H9 (cell line): ENCODE results near the gene CAMTA1. TPM values are rescaled to one million over a fixed set of nuclear protein-coding genes. Genes with fewer than 3 reads are reported as not detected.
"Not testable (repeated sequence)": the region's sequence is repeated elsewhere in the genome, so short reads cannot be mapped to it uniquely, and the experiment has no call there.

Experiments used
- DNase-seq: peaks from one replicate; pipeline ENCODE4 v3.0.0-alpha.2; 2017
- H2AFZ ChIP-seq: one replicate; pipeline ENCODE4 v1.6.1; 2013; ENCODE audit warnings: mild to moderate bottlenecking, low read length, control low read depth, moderate library complexity
- H2AK5ac ChIP-seq: 2 replicates; pipeline ENCODE4 v1.6.1; 2013; ENCODE audit warnings: low read length, control low read depth, mixed read lengths; ENCODE audit not compliant: insufficient read length
- H2BK120ac ChIP-seq: one replicate; pipeline ENCODE4 v1.6.1; 2013; ENCODE audit warnings: low read depth, mild to moderate bottlenecking, low read length, control low read depth, inconsistent platforms; ENCODE audit not compliant: poor library complexity, severe bottlenecking
- H2BK12ac ChIP-seq: 2 replicates; pipeline ENCODE4 v1.6.1; 2013; ENCODE audit warnings: low read length, control low read depth, mixed read lengths, low read depth; ENCODE audit not compliant: insufficient read length
- H2BK15ac ChIP-seq: 2 replicates; pipeline ENCODE4 v1.6.1; 2013; ENCODE audit warnings: low read depth, low read length, control low read depth
- H2BK20ac ChIP-seq: one replicate; pipeline ENCODE4 v1.6.1; 2013; ENCODE audit warnings: low read depth, mild to moderate bottlenecking, low read length, control low read depth, inconsistent platforms; ENCODE audit not compliant: poor library complexity, severe bottlenecking
- H2BK5ac ChIP-seq: 2 replicates; pipeline ENCODE4 v1.6.1; 2013; ENCODE audit warnings: low read length, control low read depth, mixed read lengths; ENCODE audit not compliant: insufficient read length
- H3K14ac ChIP-seq: 2 replicates; pipeline ENCODE4 v1.6.1; 2013; ENCODE audit warnings: low read length, control low read depth; ENCODE audit not compliant: insufficient read depth
- H3K18ac ChIP-seq: 2 replicates; pipeline ENCODE4 v1.6.1; 2013; ENCODE audit warnings: low read depth, mild to moderate bottlenecking, mixed read lengths, low read length, control low read depth; ENCODE audit not compliant: insufficient read length
- H3K23ac ChIP-seq: 2 replicates; pipeline ENCODE4 v1.6.1; 2013; ENCODE audit warnings: low read length, control low read depth, mixed read lengths, low read depth; ENCODE audit not compliant: insufficient read length
- H3K23me2 ChIP-seq: 2 replicates; pipeline ENCODE4 v1.6.1; 2013; ENCODE audit warnings: low read depth, mild to moderate bottlenecking, mixed read lengths, low read length, control low read depth; ENCODE audit not compliant: insufficient read length, poor library complexity, severe bottlenecking
- H3K27ac ChIP-seq: 2 replicates; pipeline ENCODE4 v1.5.1; 2013; ENCODE audit warnings: low read length, control low read depth, mixed read lengths, low read depth; ENCODE audit not compliant: insufficient read length
- H3K27me3 ChIP-seq: 2 replicates; pipeline ENCODE4 v1.6.1; 2013; ENCODE audit warnings: low read length, control low read depth, inconsistent platforms; ENCODE audit not compliant: insufficient read depth
- H3K4ac ChIP-seq: 2 replicates; pipeline ENCODE4 v1.6.1; 2013; ENCODE audit warnings: low read depth, mild to moderate bottlenecking, control low read depth, inconsistent platforms, low read length, moderate library complexity
- H3K4me1 ChIP-seq: 2 replicates; pipeline ENCODE4 v1.6.1; 2013; ENCODE audit warnings: low read length, control low read depth, inconsistent platforms; ENCODE audit not compliant: insufficient read depth
- H3K4me2 ChIP-seq: 2 replicates; pipeline ENCODE4 v1.6.1; 2013; ENCODE audit warnings: low read length, control low read depth, mixed read lengths; ENCODE audit not compliant: insufficient read length, insufficient read depth
- H3K56ac ChIP-seq: 2 replicates; pipeline ENCODE4 v1.6.1; 2013; ENCODE audit warnings: low read depth, mild to moderate bottlenecking, mixed read lengths, low read length, control low read depth; ENCODE audit not compliant: insufficient read length
- H3K79me1 ChIP-seq: 2 replicates; pipeline ENCODE4 v1.6.1; 2013; ENCODE audit warnings: low read depth, mild to moderate bottlenecking, moderate library complexity, low read length, control low read depth, inconsistent platforms; ENCODE audit not compliant: insufficient read depth, poor library complexity, severe bottlenecking
- H3K79me2 ChIP-seq: 2 replicates; pipeline ENCODE4 v1.6.1; 2013; ENCODE audit warnings: low read length, control low read depth, inconsistent platforms; ENCODE audit not compliant: insufficient read depth
- H3K9ac ChIP-seq: 2 replicates; pipeline ENCODE4 v1.6.1; 2013; ENCODE audit warnings: low read length, control low read depth, mixed read lengths; ENCODE audit not compliant: insufficient read length; ENCODE audit errors: extremely low read depth
- H3K9me3 ChIP-seq: one replicate; pipeline ENCODE4 v1.6.1; 2013; ENCODE audit warnings: low read depth, low read length, inconsistent platforms; ENCODE audit not compliant: control insufficient read depth
- H3T11ph ChIP-seq: one replicate; pipeline ENCODE4 v1.6.1; 2013; ENCODE audit warnings: mild to moderate bottlenecking, low read length, control low read depth, inconsistent platforms
- H4K20me1 ChIP-seq: one replicate; pipeline ENCODE4 v1.6.1; 2013; ENCODE audit not compliant: control insufficient read depth, insufficient read length, insufficient read depth
- H4K5ac ChIP-seq: 2 replicates; pipeline ENCODE4 v1.6.1; 2013; ENCODE audit warnings: low read depth, mild to moderate bottlenecking, mixed read lengths, low read length, control low read depth; ENCODE audit not compliant: insufficient read length
- H4K8ac ChIP-seq: replicated peaks from 2 replicates; pipeline ENCODE4 v1.6.1; 2013; ENCODE audit warnings: low read length, control low read depth, mixed read lengths, low read depth; ENCODE audit not compliant: insufficient read length
- H4K91ac ChIP-seq: 2 replicates; pipeline ENCODE4 v1.6.1; 2013; ENCODE audit warnings: low read depth, mild to moderate bottlenecking, moderate library complexity, mixed read lengths, low read length, control low read depth; ENCODE audit not compliant: insufficient read length
- H3K27ac Mint-ChIP-seq, 3 experiments: 2 replicates in 2 of 3; 3 replicates in 1 of 3; pipeline ENCODE4 v1.8.0; 2020 to 2021; ENCODE audit warnings: mixed read lengths in 3 of 3, mild to moderate bottlenecking in 1 of 3, moderate library complexity in 1 of 3
- H3K27me3 Mint-ChIP-seq: 2 replicates; pipeline ENCODE4 v1.8.0; 2021; ENCODE audit warnings: low read depth, mild to moderate bottlenecking, moderate library complexity, mixed read lengths
- H3K36me3 Mint-ChIP-seq, 3 experiments: 2 replicates in 2 of 3; 3 replicates in 1 of 3; pipeline ENCODE4 v1.8.0; 2020 to 2021; ENCODE audit warnings: low read depth in 3 of 3, mixed read lengths in 3 of 3; ENCODE audit not compliant: insufficient read depth in 1 of 3
- H3K4me1 Mint-ChIP-seq, 2 experiments: 2 replicates each; pipeline ENCODE4 v1.8.0; 2020; ENCODE audit warnings: mixed read lengths in 2 of 2
- H3K4me3 Mint-ChIP-seq, 2 experiments: 2 replicates in 1 of 2; 3 replicates in 1 of 2; pipeline ENCODE4 v1.8.0; 2020 to 2021; ENCODE audit warnings: mild to moderate bottlenecking in 2 of 2, mixed read lengths in 2 of 2, moderate library complexity in 1 of 2
- H3K9me3 Mint-ChIP-seq, 2 experiments: 2 replicates in 1 of 2; 3 replicates in 1 of 2; pipeline ENCODE4 v1.8.0; 2020; ENCODE audit warnings: mild to moderate bottlenecking in 2 of 2, mixed read lengths in 2 of 2, moderate library complexity in 1 of 2
- WGBS: extraction: QIAGEN DNeasy Blood & Tissue Kit; methylation state at CpG from one replicate; pipeline ENCODE4 v1.1.7; 2013; ENCODE audit warnings: missing lambda C conversion rate, low lambda C conversion rate, mixed read lengths; ENCODE audit not compliant: insufficient read length; ENCODE audit errors: extremely low coverage; 5-methylcytosine and 5-hydroxymethylcytosine counted together
- total RNA-seq: library from RNA; stranded (reverse); gene quantifications from 2 replicates; pipeline ENCODE4 v1.2.1, GENCODE V29; 2021
- TF ChIP-seq, protein P1 (sequence below): fragments of 200-600 bp; sonication (generic); conservative IDR thresholded peaks from 3 replicates; pipeline ENCODE4 v1.8.0; 2021; ENCODE audit warnings: antibody characterized with exemption, mild to moderate bottlenecking

The CAMTA1 gene
- total RNA-seq, 1 experiment from 2014 or later: 115 TPM

- H3K27me3 Mint-ChIP-seq: peaks cover 39% of the 10 kb centered on the region
These were observed 903.4 kb downstream of the CAMTA1 start for GRCh38 chr1:7688659-7689058.

GRCh38 chr1:7689307-7689706 lies 904.1 kb downstream of the CAMTA1 start:
- not testable (repeated sequence) for H3K79me1 ChIP-seq, H2BK120ac ChIP-seq, H3K56ac ChIP-seq, H3K23ac ChIP-seq, H3K27ac ChIP-seq, H3K9ac ChIP-seq, H4K20me1 ChIP-seq, H2BK12ac ChIP-seq, H3K27me3 ChIP-seq, H3K14ac ChIP-seq, H3K79me2 ChIP-seq, H3K4me1 ChIP-seq, H3K27ac Mint-ChIP-seq, H2AK5ac ChIP-seq, H3K4ac ChIP-seq, H3K18ac ChIP-seq, H2BK15ac ChIP-seq, H3K23me2 ChIP-seq, DNase-seq, H2BK5ac ChIP-seq, H3K4me3 Mint-ChIP-seq, H2AFZ ChIP-seq, H3K4me2 ChIP-seq, H3T11ph ChIP-seq, H4K5ac ChIP-seq, H4K91ac ChIP-seq, H2BK20ac ChIP-seq, H4K8ac ChIP-seq
- Mint-ChIP-seq H3K27me3 (peaks cover 41% of the 10 kb centered on the region), H3K9me3 (peaks cover 21 to 25% of the 10 kb centered on the region in 2 experiments), H3K36me3 (peaks cover 12 to 19% (median 12%) of the 10 kb centered on the region in 3 experiments; a peak in 6 of 7 replicates), H3K4me1 (peaks cover 16% of the 10 kb centered on the region in 2 experiments)
- no CpG with 5 or more reads among the region's 4 CpGs for WGBS
- H3K9me3 ChIP-seq: peaks cover 11% of the 10 kb centered on the region

More at GRCh38 chr1:7688659-7689058, 903.4 kb downstream of the CAMTA1 start:
- Histone ChIP-seq H3K18ac (no peak overlapping the region), H3K79me1 (no peaks in the 10 kb centered on the region), H3K4me2 (no peak overlapping the region), H3K56ac (no peak overlapping the region), H3K23me2 (no peaks in the 10 kb centered on the region), H2AFZ (no peak overlapping the region), H2AK5ac (no peak overlapping the region), H3T11ph (no peak overlapping the region), H2BK20ac (no peak overlapping the region), H4K5ac (no peak overlapping the region), H3K9me3 (peaks cover 7% of the 10 kb centered on the region), H2BK120ac (no peak overlapping the region), H3K23ac (no peak overlapping the region), H3K27me3 (no peaks in the 10 kb centered on the region), H3K4ac (no peak overlapping the region), H3K14ac (no peak overlapping the region), H2BK12ac (no peak overlapping the region), H3K9ac (no peak overlapping the region), H3K4me1 (no peaks in the 10 kb centered on the region), H3K79me2 (no peaks in the 10 kb centered on the region), H4K91ac (no peak overlapping the region), H4K20me1 (no peaks in the 10 kb centered on the region), H3K27ac (no peak overlapping the region), H2BK15ac (no peak overlapping the region), H2BK5ac (no peak overlapping the region), H4K8ac (no peak overlapping the region)
- DNase-seq: no peak
- TF ChIP-seq, protein P1, sequence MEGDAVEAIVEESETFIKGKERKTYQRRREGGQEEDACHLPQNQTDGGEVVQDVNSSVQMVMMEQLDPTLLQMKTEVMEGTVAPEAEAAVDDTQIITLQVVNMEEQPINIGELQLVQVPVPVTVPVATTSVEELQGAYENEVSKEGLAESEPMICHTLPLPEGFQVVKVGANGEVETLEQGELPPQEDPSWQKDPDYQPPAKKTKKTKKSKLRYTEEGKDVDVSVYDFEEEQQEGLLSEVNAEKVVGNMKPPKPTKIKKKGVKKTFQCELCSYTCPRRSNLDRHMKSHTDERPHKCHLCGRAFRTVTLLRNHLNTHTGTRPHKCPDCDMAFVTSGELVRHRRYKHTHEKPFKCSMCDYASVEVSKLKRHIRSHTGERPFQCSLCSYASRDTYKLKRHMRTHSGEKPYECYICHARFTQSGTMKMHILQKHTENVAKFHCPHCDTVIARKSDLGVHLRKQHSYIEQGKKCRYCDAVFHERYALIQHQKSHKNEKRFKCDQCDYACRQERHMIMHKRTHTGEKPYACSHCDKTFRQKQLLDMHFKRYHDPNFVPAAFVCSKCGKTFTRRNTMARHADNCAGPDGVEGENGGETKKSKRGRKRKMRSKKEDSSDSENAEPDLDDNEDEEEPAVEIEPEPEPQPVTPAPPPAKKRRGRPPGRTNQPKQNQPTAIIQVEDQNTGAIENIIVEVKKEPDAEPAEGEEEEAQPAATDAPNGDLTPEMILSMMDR: no peak
- Mint-ChIP-seq H3K27ac (no peak overlapping the region), H3K4me1 (peaks cover 16% of the 10 kb centered on the region in 2 experiments), H3K4me3 (no peak overlapping the region), H3K9me3 (peaks cover 16 to 20% of the 10 kb centered on the region in 2 experiments), H3K36me3 (peaks cover 8 to 14% (median 10%) of the 10 kb centered on the region in 3 experiments; a peak in 6 of 7 replicates)
- WGBS: no CpG with 5 or more reads among the region's 1 CpG
